Type B pancreatic cell (in vitro differentiated cells): Measurements from ENCODE around the gene SESN3. TPM values are rescaled to one million over a fixed set of nuclear protein-coding genes. Genes with fewer than 3 reads are reported as not detected.

Experiments
- DNase-seq: peaks from one replicate; pipeline ENCODE4 v3.0.0; 2021; ENCODE audit warnings: mixed read lengths; ENCODE audit not compliant: unreplicated experiment; ENCODE audit errors: extremely low spot score
- H3K27ac Mint-ChIP-seq: 2 replicates; pipeline ENCODE4 v1.8.0; 2021; ENCODE audit warnings: mild to moderate bottlenecking, mixed read lengths
- H3K27me3 Mint-ChIP-seq: 2 replicates; pipeline ENCODE4 v1.8.0; 2021; ENCODE audit warnings: mixed read lengths
- H3K36me3 Mint-ChIP-seq: 2 replicates; pipeline ENCODE4 v1.8.0; 2021; ENCODE audit warnings: mixed read lengths
- H3K4me1 Mint-ChIP-seq: one replicate; pipeline ENCODE4 v1.8.0; 2021; ENCODE audit warnings: mixed read lengths; ENCODE audit not compliant: unreplicated experiment
- H3K4me3 Mint-ChIP-seq: 2 replicates; pipeline ENCODE4 v1.8.0; 2021; ENCODE audit warnings: mild to moderate bottlenecking, mixed read lengths
- H3K9me3 Mint-ChIP-seq: 2 replicates; pipeline ENCODE4 v1.8.0; 2021; ENCODE audit warnings: mixed read lengths
- CTCF ChIP-seq: fragments of 200-600 bp; sonication (generic); conservative IDR thresholded peaks from 2 replicates; pipeline ENCODE4 v1.5.0; 2021; ENCODE audit warnings: antibody characterized with exemption, mild to moderate bottlenecking
- total RNA-seq: library from RNA; stranded (reverse); gene quantifications from 2 replicates; pipeline ENCODE4 v1.2.1, GENCODE V29; 2021; ENCODE audit warnings: low replicate concordance

The SESN3 gene
- total RNA-seq, 1 donor from 2014 or later = 107 TPM

DNA sequence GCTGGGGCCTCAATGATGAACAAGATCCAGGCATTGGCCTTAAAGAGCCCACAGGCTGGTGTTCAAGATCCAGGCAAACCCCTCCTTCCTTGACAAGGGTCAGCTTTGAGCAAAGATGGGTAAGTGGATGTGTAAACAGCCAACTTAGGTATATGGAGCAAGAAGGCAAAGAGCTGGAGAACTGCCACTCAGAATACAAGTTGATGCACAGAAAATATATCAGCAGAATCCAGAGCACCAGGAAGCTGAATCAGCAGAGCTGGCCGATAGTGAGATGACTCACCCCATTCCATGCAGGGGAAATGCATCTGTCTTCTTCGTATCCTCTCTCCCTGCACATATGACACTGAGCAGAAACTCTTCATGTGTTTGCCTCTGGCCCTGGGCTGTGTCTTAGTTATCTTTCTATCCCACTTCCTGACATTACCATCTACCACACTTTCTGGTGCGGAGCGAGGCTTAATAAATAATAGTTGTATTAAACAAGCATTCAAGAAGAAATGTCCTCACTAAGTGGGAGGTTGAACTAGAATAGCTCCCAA is 83.6 kb downstream of the SESN3 start:
- TF ChIP-seq CTCF = no peak
- Mint-ChIP-seq H3K9me3 (no peaks in the 10 kb centered on the region), H3K27me3 (peaks cover 4% of the 10 kb centered on the region), H3K4me3 (peak overlapping the region; percentile 25), H3K36me3 (no peaks in the 10 kb centered on the region), H3K4me1 (peaks cover 19% of the 10 kb centered on the region), H3K27ac (peak overlapping the region; percentile 57)
- DNase-seq = no peak

DNA sequence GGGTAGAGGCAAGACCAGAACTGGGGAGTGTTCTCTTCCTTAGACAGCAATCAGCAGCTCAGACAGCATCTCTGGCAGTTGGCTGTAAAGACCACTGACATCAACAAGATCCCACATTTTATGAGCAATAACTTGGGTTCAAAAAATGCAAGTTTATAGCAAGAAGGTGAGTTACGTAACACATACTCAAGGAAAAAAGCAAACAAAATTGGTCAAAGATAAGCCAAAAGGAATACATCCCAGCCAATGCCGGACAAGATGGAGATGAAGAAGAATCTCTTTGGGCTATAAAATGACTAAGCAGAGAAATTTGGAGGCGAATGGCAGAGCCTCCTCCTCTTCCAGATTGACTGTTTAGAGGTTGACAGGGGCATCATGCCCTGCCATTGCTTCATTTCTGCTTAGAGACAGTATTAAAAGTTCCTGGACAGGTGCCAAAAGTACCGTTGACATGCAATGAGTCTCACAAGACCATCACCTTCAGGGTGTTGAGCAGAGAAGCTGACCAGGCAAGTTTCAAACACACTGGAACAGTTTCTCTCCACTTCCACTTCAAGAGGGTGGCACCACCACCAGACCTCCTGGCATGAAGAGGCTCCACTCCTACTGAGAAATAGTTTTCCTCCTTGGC is 85.5 kb downstream of the SESN3 start:
- no peak overlapping the region for H3K27ac Mint-ChIP-seq
- peaks cover 6% of the 10 kb centered on the region for H3K27me3 Mint-ChIP-seq
- no peaks in the 10 kb centered on the region for H3K9me3 Mint-ChIP-seq
- DNase-seq = no peak
- no peaks in the 10 kb centered on the region for H3K36me3 Mint-ChIP-seq
- H3K4me3 Mint-ChIP-seq = no peak overlapping the region
- H3K4me1 Mint-ChIP-seq = peaks cover 21% of the 10 kb centered on the region
- TF ChIP-seq CTCF = no peak

DNA sequence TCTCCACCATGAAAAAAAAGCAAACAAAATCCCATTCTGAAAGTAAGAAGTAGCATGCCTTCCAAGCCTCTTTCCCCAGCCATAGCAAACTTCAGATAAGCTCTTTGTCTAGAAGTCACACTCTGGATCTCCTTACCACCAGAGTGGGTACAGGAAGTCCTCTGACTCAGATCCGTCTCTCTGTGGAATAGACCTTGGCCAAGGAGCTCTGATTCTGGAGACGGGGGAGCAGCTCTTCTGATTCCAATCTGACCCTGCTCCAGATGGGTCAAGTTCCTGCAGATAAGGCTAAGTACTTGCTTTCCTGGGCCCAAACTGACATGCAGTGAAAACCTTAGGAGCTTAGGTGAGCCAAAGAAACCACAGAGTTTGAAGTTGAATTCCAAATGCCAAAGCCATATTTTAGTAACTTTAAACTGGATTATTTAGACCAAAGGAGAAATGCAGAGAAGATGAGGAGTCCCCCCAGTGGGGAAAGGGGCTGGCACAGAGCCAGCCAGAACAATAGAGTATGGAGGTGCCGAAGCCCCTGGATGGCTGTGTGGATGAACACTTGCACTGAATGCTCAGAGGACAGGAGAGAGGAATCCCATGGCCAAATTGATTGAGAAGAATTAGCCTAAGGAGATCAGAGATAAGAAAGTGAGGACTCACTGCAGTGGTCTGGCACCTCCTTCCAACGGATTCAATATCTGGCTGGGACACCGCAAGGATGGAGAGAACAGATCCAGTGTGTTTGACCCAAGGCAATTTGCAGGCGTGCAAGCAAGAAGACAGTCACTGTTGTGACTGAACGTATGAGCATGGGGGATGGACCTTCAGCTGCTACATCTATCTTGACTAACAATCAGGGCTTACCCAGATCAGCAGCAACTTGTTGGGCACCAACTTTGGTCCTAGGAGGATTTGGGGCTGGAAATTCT is 86.4 kb downstream of the SESN3 start:
- no peak for TF ChIP-seq CTCF
- peaks cover 6% of the 10 kb centered on the region for H3K27me3 Mint-ChIP-seq
- H3K9me3 Mint-ChIP-seq = no peaks in the 10 kb centered on the region
- H3K27ac Mint-ChIP-seq = no peak overlapping the region
- DNase-seq = no peak
- no peak overlapping the region for H3K4me3 Mint-ChIP-seq
- no peaks in the 10 kb centered on the region for H3K36me3 Mint-ChIP-seq
- peaks cover 25% of the 10 kb centered on the region for H3K4me1 Mint-ChIP-seq

GRCh38 chr11:95143106-95143681 is 87.8 kb downstream of the SESN3 start:
- no peak for TF ChIP-seq CTCF
- Mint-ChIP-seq H3K4me3 (no peak overlapping the region), H3K36me3 (no peaks in the 10 kb centered on the region), H3K4me1 (peaks cover 18% of the 10 kb centered on the region), H3K9me3 (no peaks in the 10 kb centered on the region), H3K27me3 (peaks cover 6% of the 10 kb centered on the region), H3K27ac (no peak overlapping the region)
- DNase-seq = no peak

DNA sequence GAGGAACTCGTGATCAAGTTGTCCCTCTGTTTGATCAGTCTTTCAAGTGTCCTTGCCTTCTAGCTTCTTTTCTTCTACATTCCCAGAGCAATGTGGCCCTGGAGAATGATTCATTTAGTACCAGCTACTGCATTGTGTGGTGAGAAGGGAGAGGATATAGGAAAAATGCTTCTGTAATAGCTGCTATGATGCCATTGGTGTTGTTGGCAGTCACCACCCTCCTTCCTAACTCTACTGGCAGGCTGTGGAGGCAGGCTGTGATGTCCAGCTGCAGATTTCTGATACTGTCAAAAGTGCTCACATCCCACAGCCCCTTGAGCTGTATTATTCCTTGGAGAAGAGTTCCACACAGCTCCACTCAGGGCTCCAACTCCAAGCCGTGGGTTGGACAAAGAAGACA is 88.6 kb downstream of the SESN3 start:
- H3K9me3 Mint-ChIP-seq = no peaks in the 10 kb centered on the region
- no peaks in the 10 kb centered on the region for H3K36me3 Mint-ChIP-seq
- DNase-seq = no peak
- H3K4me3 Mint-ChIP-seq = no peak overlapping the region
- H3K27ac Mint-ChIP-seq = no peak overlapping the region
- H3K27me3 Mint-ChIP-seq = peaks cover 6% of the 10 kb centered on the region
- peaks cover 12% of the 10 kb centered on the region for H3K4me1 Mint-ChIP-seq
- no peak for TF ChIP-seq CTCF
